GM04503 (cell line): ENCODE results near the gene GOT1.

Experiments
- DNase-seq: peaks from one replicate; pipeline ENCODE4 v3.0.0-alpha.2; 2012; ENCODE audit warnings: low read depth

GOT1 gene

DNA sequence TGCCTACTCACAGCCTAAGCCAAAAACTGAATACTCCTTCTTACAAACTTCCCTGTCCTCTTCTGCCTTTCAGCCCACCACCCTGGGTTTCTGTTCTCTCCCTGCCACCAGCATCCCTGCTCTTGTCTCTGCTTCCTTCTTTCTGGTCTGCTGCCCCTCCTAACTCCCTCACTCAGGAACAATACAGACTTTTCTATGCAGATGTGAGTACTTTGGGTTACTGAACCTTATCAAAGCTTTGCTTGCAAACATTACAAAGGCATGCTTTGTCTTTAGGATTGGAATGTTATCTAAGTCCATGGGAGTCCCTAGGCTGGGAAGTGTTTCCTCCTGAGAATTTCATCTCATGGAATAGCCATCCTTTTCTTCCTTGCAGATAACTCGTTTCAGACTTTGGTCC lies 72.3 kb downstream of the GOT1 start:
- no peak for DNase-seq

- no peak for DNase-seq
These were observed 72.7 kb downstream of the GOT1 start for GRCh38 chr10:99357691-99358090.

GRCh38 chr10:99353182-99353581 lies 77.2 kb downstream of the GOT1 start:
- DNase-seq: no peak

- no peak for DNase-seq
These were observed 82.8 kb downstream of the GOT1 start for GRCh38 chr10:99347672-99348071.
